GM13977 (cell line): ENCODE results near the gene TIAL1.
A peak's percentile ranks its signal among the peaks of the same experiment; 100 is the strongest.

Source experiments
- DNase-seq: peaks from one replicate; pipeline ENCODE4 v3.0.0; 2012; ENCODE audit warnings: low spot score
- CTCF ChIP-seq: IDR thresholded peaks from 2 replicates; pipeline ENCODE4 v1.5.1; 2012; ENCODE audit warnings: mild to moderate bottlenecking, control low read depth; ENCODE audit not compliant: insufficient read depth; ENCODE audit errors: extremely low read depth, missing control alignments
- in situ Hi-C: fragments of 300-500 bp; cut with MboI; formaldehyde crosslinking; loops from one replicate; pipeline ENCODE4 v1.12.0; 2022; ENCODE audit warnings: low sequenced_read_pairs, low pct_unique_long_range_greater_than_20kb, mixed read lengths, inconsistent platforms; ENCODE audit not compliant: unreplicated experiment

The TIAL1 gene

GRCh38 chr10:119613741-119614140 is 17.0 kb upstream of the TIAL1 start:
- in situ Hi-C loops: no loop called here
- no peak for DNase-seq
- TF ChIP-seq CTCF: no peak

- no peak for DNase-seq
- in situ Hi-C loops: no loop called here
These were observed 14.7 kb upstream of the TIAL1 start for GRCh38 chr10:119611433-119611832.

GRCh38 chr10:119609516-119609915 is 12.8 kb upstream of the TIAL1 start:
- DNase-seq: no peak
- in situ Hi-C loops: no loop called here
- no peak for TF ChIP-seq CTCF

More at GRCh38 chr10:119611433-119611832, 14.7 kb upstream of the TIAL1 start:
- TF ChIP-seq CTCF: no peak

GRCh38 chr10:119608316-119609155 is 11.8 kb upstream of the TIAL1 start:
- TF ChIP-seq CTCF: peak; percentile 65
- in situ Hi-C loops: no loop called here
- peak; percentile 16 for DNase-seq

GRCh38 chr10:119604468-119604867 is 7.7 kb upstream of the TIAL1 start:
- in situ Hi-C loops: no loop called here
- no peak for DNase-seq
- TF ChIP-seq CTCF: no peak

GRCh38 chr10:119602241-119603095 is 5.7 kb upstream of the TIAL1 start:
- in situ Hi-C loops: no loop called here
- peak; percentile 23 for DNase-seq

More at GRCh38 chr10:119602241-119603095, 5.7 kb upstream of the TIAL1 start:
- TF ChIP-seq CTCF: peak; percentile 68
